ENCODE results near the gene PTGER4. TPM values are rescaled to one million over a fixed set of nuclear protein-coding genes. Genes with fewer than 3 reads are reported as not detected.
"Not testable (repeated sequence)": the region's sequence is repeated elsewhere in the genome, so short reads cannot be mapped to it uniquely, and the experiment has no call there.

The PTGER4 gene
- total RNA-seq, 1 experiment from 2014 or later = 15.7 TPM

- no peak overlapping the region for H3K4me2 ChIP-seq
Measured at GRCh38 chr5:40634154-40634553, 45.6 kb upstream of the PTGER4 start.

GRCh38 chr5:40634593-40634992 lies 45.1 kb upstream of the PTGER4 start:
- H3K27ac ChIP-seq = no peak overlapping the region
- no peak overlapping the region for H3K4me2 ChIP-seq
- BruUV-seq (replicated peaks) = no TSS peak
- no peak overlapping the region for H3K4me3 ChIP-seq
- TF ChIP-seq CTCF (conservative IDR thresholded peaks at IDR 0.05) = no peak
- no peak for TF ChIP-seq EZH2 (IDR thresholded peaks at IDR 0.05; ENCODE audit: low read depth)
- no peaks in the 10 kb centered on the region for H3F3A ChIP-seq (ENCODE audit: insufficient read depth, low read depth)
- DNase-seq = no peak
- no peaks in the 10 kb centered on the region for H4K20me1 ChIP-seq (ENCODE audit: insufficient read depth)
- no peaks in the 10 kb centered on the region for H3K27me3 ChIP-seq (ENCODE audit: insufficient read depth, low read depth)
- ChIA-PET CTCF (interaction anchor here (0.6 kb wide), 1 partner anchor 644 kb away, joined by 3 read pairs; no protein-coding TSS in a partner anchor), POLR2A (ENCODE audit: unreplicated experiment) (no interaction called here)
- H3K79me2 ChIP-seq (ENCODE audit: low read depth) = no peaks in the 10 kb centered on the region
- no peaks in the 10 kb centered on the region for H3K36me3 ChIP-seq (ENCODE audit: low read depth)
- H3K4me1 ChIP-seq (replicated peaks; ENCODE audit: insufficient read depth) = no peaks in the 10 kb centered on the region
- H3K9me3 ChIP-seq (ENCODE audit: insufficient read depth, low read depth) = no peaks in the 10 kb centered on the region
- intact Hi-C loops (cut with micrococcal nuclease; ENCODE audit: unreplicated experiment) = no loop called here
- H3K9me2 ChIP-seq (ENCODE audit: insufficient read depth) = no peaks in the 10 kb centered on the region
- H2AFZ ChIP-seq = no peak overlapping the region

More at GRCh38 chr5:40634154-40634553, 45.6 kb upstream of the PTGER4 start:
- no peak overlapping the region for H3K4me3 ChIP-seq
- TF ChIP-seq EZH2 (IDR thresholded peaks at IDR 0.05; ENCODE audit: low read depth) = no peak
- no peak for TF ChIP-seq CTCF (conservative IDR thresholded peaks at IDR 0.05)
- H3K27ac ChIP-seq = no peak overlapping the region
- no peaks in the 10 kb centered on the region for H3F3A ChIP-seq (ENCODE audit: insufficient read depth, low read depth)
- no peaks in the 10 kb centered on the region for H3K27me3 ChIP-seq (ENCODE audit: insufficient read depth, low read depth)
- no TSS peak for BruUV-seq (replicated peaks)
- POLR2A ChIA-PET (ENCODE audit: unreplicated experiment) = no interaction called here
- H3K79me2 ChIP-seq (ENCODE audit: low read depth) = no peaks in the 10 kb centered on the region
- H3K36me3 ChIP-seq (ENCODE audit: low read depth) = no peaks in the 10 kb centered on the region
- no peaks in the 10 kb centered on the region for H4K20me1 ChIP-seq (ENCODE audit: insufficient read depth)
- no peaks in the 10 kb centered on the region for H3K9me2 ChIP-seq (ENCODE audit: insufficient read depth)
- H2AFZ ChIP-seq = no peak overlapping the region
- no peaks in the 10 kb centered on the region for H3K9me3 ChIP-seq (ENCODE audit: insufficient read depth, low read depth)
- DNase-seq = no peak
- intact Hi-C loops (cut with micrococcal nuclease; ENCODE audit: unreplicated experiment) = no loop called here
- H3K4me1 ChIP-seq (replicated peaks; ENCODE audit: insufficient read depth) = no peaks in the 10 kb centered on the region
- CTCF ChIA-PET = no interaction called here

GRCh38 chr5:40639531-40639930 lies 40.2 kb upstream of the PTGER4 start:
- H3K36me3 ChIP-seq (ENCODE audit: low read depth); POLR2A ChIA-PET (ENCODE audit: unreplicated experiment); H3K4me2 ChIP-seq; H3F3A ChIP-seq (ENCODE audit: insufficient read depth, low read depth); H3K9me2 ChIP-seq (ENCODE audit: insufficient read depth); H2AFZ ChIP-seq; H3K4me3 ChIP-seq; CTCF ChIA-PET; H4K20me1 ChIP-seq (ENCODE audit: insufficient read depth); H3K27me3 ChIP-seq (ENCODE audit: insufficient read depth, low read depth); BruUV-seq (replicated peaks); H3K79me2 ChIP-seq (ENCODE audit: low read depth); DNase-seq; H3K9me3 ChIP-seq (ENCODE audit: insufficient read depth, low read depth); intact Hi-C loops (cut with micrococcal nuclease; ENCODE audit: unreplicated experiment); H3K27ac ChIP-seq; H3K4me1 ChIP-seq (replicated peaks; ENCODE audit: insufficient read depth): not testable (repeated sequence)

GRCh38 chr5:40646266-40646665 lies 33.4 kb upstream of the PTGER4 start:
- BruUV-seq (replicated peaks) = no TSS peak
- Histone ChIP-seq H3K9me3 (ENCODE audit: insufficient read depth, low read depth) (no peaks in the 10 kb centered on the region), H2AFZ (no peak overlapping the region; the same call in 1 of the 2 replicates)

More at GRCh38 chr5:40646266-40646665, 33.4 kb upstream of the PTGER4 start:
- H3K4me2 ChIP-seq = no peak overlapping the region
- POLR2A ChIA-PET (ENCODE audit: unreplicated experiment) = no interaction called here
- no peak overlapping the region for H3K4me3 ChIP-seq
- DNase-seq = no peak
- no peaks in the 10 kb centered on the region for H3K9me2 ChIP-seq (ENCODE audit: insufficient read depth)
- no peak overlapping the region for H3K27ac ChIP-seq
- H3F3A ChIP-seq (ENCODE audit: insufficient read depth, low read depth) = no peaks in the 10 kb centered on the region
- no peak for TF ChIP-seq CTCF (conservative IDR thresholded peaks at IDR 0.05)
- TF ChIP-seq EZH2 (IDR thresholded peaks at IDR 0.05; ENCODE audit: low read depth) = no peak
- H3K79me2 ChIP-seq (ENCODE audit: low read depth) = no peaks in the 10 kb centered on the region
- CTCF ChIA-PET = interaction anchor here (0.5 kb wide), 1 partner anchor 9 kb away, joined by 3 read pairs; no protein-coding TSS in a partner anchor
- no peaks in the 10 kb centered on the region for H3K36me3 ChIP-seq (ENCODE audit: low read depth)
- intact Hi-C loops (cut with micrococcal nuclease; ENCODE audit: unreplicated experiment) = no loop called here
- H3K27me3 ChIP-seq (ENCODE audit: insufficient read depth, low read depth) = no peaks in the 10 kb centered on the region
- no peaks in the 10 kb centered on the region for H4K20me1 ChIP-seq (ENCODE audit: insufficient read depth)
- H3K4me1 ChIP-seq (replicated peaks; ENCODE audit: insufficient read depth) = peaks cover 5% of the 10 kb centered on the region; the same call in 1 of the 2 replicates

All from PC-9 (cell line).